Measurements from ENCODE around the gene CAP1.
A peak's percentile ranks its signal among the peaks of the same experiment; 100 is the strongest.
"Not testable (repeated sequence)": the region's sequence is repeated elsewhere in the genome, so short reads cannot be mapped to it uniquely, and the experiment has no call there.

The CAP1 gene

GRCh38 chr1:40017951-40018575 is 22.5 kb upstream of the CAP1 start:
- no peak for FAIRE-seq
- no peak for TF ChIP-seq POLR2A (IDR thresholded peaks at IDR 0.05; ENCODE audit: low read depth, low read length)
- DNase-seq (ENCODE audit: insufficient read length, low spot score): no peak

- no peak for DNase-seq (ENCODE audit: insufficient read length, low spot score)
- FAIRE-seq: no peak
- no peak for TF ChIP-seq POLR2A (IDR thresholded peaks at IDR 0.05; ENCODE audit: low read depth, low read length)
Observed at GRCh38 chr1:40020447-40021085, 20.0 kb upstream of the CAP1 start.

GRCh38 chr1:40023379-40023944 is 17.1 kb upstream of the CAP1 start:
- no peak for TF ChIP-seq POLR2A (IDR thresholded peaks at IDR 0.05; ENCODE audit: low read depth, low read length)
- DNase-seq (ENCODE audit: insufficient read length, low spot score) (no peak), FAIRE-seq (no peak)

- no peak for TF ChIP-seq POLR2A (IDR thresholded peaks at IDR 0.05; ENCODE audit: low read depth, low read length)
- FAIRE-seq: no peak
- no peak for DNase-seq (ENCODE audit: insufficient read length, low spot score)
Observed at GRCh38 chr1:40024671-40025070, 15.9 kb upstream of the CAP1 start.

- FAIRE-seq (no peak), DNase-seq (ENCODE audit: insufficient read length, low spot score) (no peak)
- TF ChIP-seq POLR2A (IDR thresholded peaks at IDR 0.05; ENCODE audit: low read depth, low read length): no peak
Observed at GRCh38 chr1:40027647-40028046, 12.9 kb upstream of the CAP1 start.

- DNase-seq (ENCODE audit: insufficient read length, low spot score) (no peak), FAIRE-seq (no peak)
- no peak for TF ChIP-seq POLR2A (IDR thresholded peaks at IDR 0.05; ENCODE audit: low read depth, low read length)
Observed at GRCh38 chr1:40029608-40030007, 10.9 kb upstream of the CAP1 start.

GRCh38 chr1:40030528-40031135 is 9.9 kb upstream of the CAP1 start:
- no peak for FAIRE-seq
- no peak for TF ChIP-seq POLR2A (IDR thresholded peaks at IDR 0.05; ENCODE audit: low read depth, low read length)
- no peak for DNase-seq (ENCODE audit: insufficient read length, low spot score)

- DNase-seq (ENCODE audit: insufficient read length, low spot score) (peak; percentile 36), FAIRE-seq (peak; percentile 87)
- no peak for TF ChIP-seq POLR2A (IDR thresholded peaks at IDR 0.05; ENCODE audit: low read depth, low read length)
Observed at GRCh38 chr1:40032240-40032891, 8.2 kb upstream of the CAP1 start.

- FAIRE-seq (no peak), DNase-seq (ENCODE audit: insufficient read length, low spot score) (no peak)
- no peak for TF ChIP-seq POLR2A (IDR thresholded peaks at IDR 0.05; ENCODE audit: low read depth, low read length)
Observed at GRCh38 chr1:40034869-40035268, 5.7 kb upstream of the CAP1 start.

GRCh38 chr1:40036574-40036973 is 4.0 kb upstream of the CAP1 start:
- no peak for DNase-seq (ENCODE audit: insufficient read length, low spot score)
- no peak for TF ChIP-seq POLR2A (IDR thresholded peaks at IDR 0.05; ENCODE audit: low read depth, low read length)
- FAIRE-seq: peak; percentile 41

- DNase-seq (ENCODE audit: insufficient read length, low spot score); FAIRE-seq: not testable (repeated sequence)
Observed at GRCh38 chr1:40037254-40037653, 3.3 kb upstream of the CAP1 start.

- no peak for DNase-seq (ENCODE audit: insufficient read length, low spot score)
- no peak for FAIRE-seq
- no peak for TF ChIP-seq POLR2A (IDR thresholded peaks at IDR 0.05; ENCODE audit: low read depth, low read length)
Observed at GRCh38 chr1:40038697-40039096, 1.8 kb upstream of the CAP1 start.

- no peak for FAIRE-seq
- no peak for TF ChIP-seq POLR2A (IDR thresholded peaks at IDR 0.05; ENCODE audit: low read depth, low read length)
- no peak for DNase-seq (ENCODE audit: insufficient read length, low spot score)
Observed at GRCh38 chr1:40039245-40039756, 1.2 kb upstream of the CAP1 start.

Measured in H54 (cell line).